Type B pancreatic cell (in vitro differentiated cells): ENCODE data around the gene MUC20. TPM values are rescaled to one million over a fixed set of nuclear protein-coding genes. Genes with fewer than 3 reads are reported as not detected.

ENCODE experiments used
- DNase-seq: peaks from one replicate; pipeline ENCODE4 v3.0.0; 2021; ENCODE audit warnings: mixed read lengths; ENCODE audit not compliant: unreplicated experiment; ENCODE audit errors: extremely low spot score
- H3K27ac Mint-ChIP-seq: 2 replicates; pipeline ENCODE4 v1.8.0; 2021; ENCODE audit warnings: mild to moderate bottlenecking, mixed read lengths
- H3K27me3 Mint-ChIP-seq: 2 replicates; pipeline ENCODE4 v1.8.0; 2021; ENCODE audit warnings: mixed read lengths
- H3K36me3 Mint-ChIP-seq: 2 replicates; pipeline ENCODE4 v1.8.0; 2021; ENCODE audit warnings: mixed read lengths
- H3K4me1 Mint-ChIP-seq: one replicate; pipeline ENCODE4 v1.8.0; 2021; ENCODE audit warnings: mixed read lengths; ENCODE audit not compliant: unreplicated experiment
- H3K4me3 Mint-ChIP-seq: 2 replicates; pipeline ENCODE4 v1.8.0; 2021; ENCODE audit warnings: mild to moderate bottlenecking, mixed read lengths
- H3K9me3 Mint-ChIP-seq: 2 replicates; pipeline ENCODE4 v1.8.0; 2021; ENCODE audit warnings: mixed read lengths
- CTCF ChIP-seq: fragments of 200-600 bp; sonication (generic); conservative IDR thresholded peaks from 2 replicates; pipeline ENCODE4 v1.5.0; 2021; ENCODE audit warnings: antibody characterized with exemption, mild to moderate bottlenecking
- total RNA-seq: library from RNA; stranded (reverse); gene quantifications from 2 replicates; pipeline ENCODE4 v1.2.1, GENCODE V29; 2021; ENCODE audit warnings: low replicate concordance

Gene MUC20
- total RNA-seq, 1 donor from 2014 or later: 20.0 TPM

GRCh38 chr3:195755391-195755790 is 34.6 kb downstream of the MUC20 start:
- no peaks in the 10 kb centered on the region for H3K36me3 Mint-ChIP-seq
- no peak for DNase-seq

GRCh38 chr3:195755791-195756676 is 35.3 kb downstream of the MUC20 start:
- Mint-ChIP-seq H3K36me3 (no peaks in the 10 kb centered on the region), H3K9me3 (no peaks in the 10 kb centered on the region), H3K4me3 (no peak overlapping the region), H3K4me1 (no peaks in the 10 kb centered on the region), H3K27ac (no peak overlapping the region), H3K27me3 (peaks cover 4% of the 10 kb centered on the region)
- no peak for DNase-seq
- TF ChIP-seq CTCF: no peak

More at GRCh38 chr3:195755391-195755790, 34.6 kb downstream of the MUC20 start:
- no peak overlapping the region for H3K27ac Mint-ChIP-seq
- peaks cover 4% of the 10 kb centered on the region for H3K27me3 Mint-ChIP-seq
- no peak for TF ChIP-seq CTCF
- H3K4me3 Mint-ChIP-seq: no peak overlapping the region
- H3K4me1 Mint-ChIP-seq: no peaks in the 10 kb centered on the region
- no peaks in the 10 kb centered on the region for H3K9me3 Mint-ChIP-seq

DNA sequence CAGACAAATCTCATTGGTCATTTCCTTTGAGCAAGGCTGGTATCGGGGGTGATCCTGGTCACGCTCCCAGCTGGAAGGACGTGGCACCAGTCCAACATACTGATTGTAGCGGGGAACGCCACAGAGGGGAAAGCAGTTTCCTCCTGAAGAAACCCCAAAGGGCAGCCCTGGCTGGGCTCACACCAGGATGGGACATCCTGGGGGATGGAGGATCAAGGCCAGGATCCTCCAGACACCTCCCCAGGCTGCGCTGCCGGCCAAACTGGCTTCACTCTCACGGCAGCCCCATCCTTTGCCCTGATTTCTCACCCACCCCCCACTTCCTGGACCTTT is 36.6 kb downstream of the MUC20 start:
- H3K27me3 Mint-ChIP-seq: peaks cover 4% of the 10 kb centered on the region
- no peak overlapping the region for H3K4me3 Mint-ChIP-seq
- H3K4me1 Mint-ChIP-seq: no peaks in the 10 kb centered on the region
- no peak overlapping the region for H3K27ac Mint-ChIP-seq
- no peak for DNase-seq
- no peaks in the 10 kb centered on the region for H3K9me3 Mint-ChIP-seq
- TF ChIP-seq CTCF: no peak
- no peaks in the 10 kb centered on the region for H3K36me3 Mint-ChIP-seq

DNA sequence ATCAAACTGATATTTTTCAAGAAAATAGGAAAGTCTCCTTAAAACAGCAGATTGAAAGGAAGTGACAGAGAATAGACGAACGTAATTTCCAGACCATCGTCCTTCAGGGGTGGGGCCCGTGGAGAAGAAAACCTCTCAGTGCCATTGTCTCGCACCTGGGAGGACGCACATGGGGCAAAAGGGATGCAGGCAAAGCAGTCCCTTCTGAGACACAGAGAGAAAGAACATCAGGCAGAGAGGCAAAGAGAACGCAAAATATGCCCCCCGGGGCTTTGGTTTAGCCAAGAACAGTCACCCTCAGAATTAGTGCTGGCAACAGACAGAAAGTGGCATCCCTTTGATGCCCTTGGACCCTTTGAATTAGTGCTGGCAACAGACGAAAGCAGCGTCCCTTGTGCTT is 37.0 kb downstream of the MUC20 start:
- no peak overlapping the region for H3K27ac Mint-ChIP-seq
- H3K4me3 Mint-ChIP-seq: no peak overlapping the region
- no peaks in the 10 kb centered on the region for H3K36me3 Mint-ChIP-seq
- H3K4me1 Mint-ChIP-seq: no peaks in the 10 kb centered on the region
- no peaks in the 10 kb centered on the region for H3K9me3 Mint-ChIP-seq
- H3K27me3 Mint-ChIP-seq: peaks cover 4% of the 10 kb centered on the region
- no peak for TF ChIP-seq CTCF
- no peak for DNase-seq

- Mint-ChIP-seq H3K36me3 (no peaks in the 10 kb centered on the region), H3K4me1 (no peaks in the 10 kb centered on the region)
Observed at GRCh38 chr3:195758721-195759353, 38.1 kb downstream of the MUC20 start.

More at GRCh38 chr3:195758721-195759353, 38.1 kb downstream of the MUC20 start:
- Mint-ChIP-seq H3K9me3 (no peaks in the 10 kb centered on the region), H3K27me3 (peaks cover 4% of the 10 kb centered on the region), H3K4me3 (no peak overlapping the region), H3K27ac (no peak overlapping the region)
- no peak for DNase-seq
- TF ChIP-seq CTCF: no peak
